Neural progenitor cell (in vitro differentiated cells): ENCODE results near the gene OSGIN1.

ENCODE experiments used
- CTCF ChIP-seq: fragments of 200-600 bp; sonication (generic); IDR thresholded peaks from 2 replicates; pipeline ENCODE4 v1.5.1; 2017; ENCODE audit warnings: antibody characterized with exemption, mild to moderate bottlenecking
- EZH2 ChIP-seq: fragments of 200-600 bp; sonication (generic); IDR thresholded peaks from 2 replicates; pipeline ENCODE4 v1.6.1; 2017; ENCODE audit warnings: antibody characterized with exemption, mild to moderate bottlenecking, moderate library complexity

- TF ChIP-seq CTCF (no peak), EZH2 (no peak)
These were observed 1.6 kb downstream of the OSGIN1 start for GRCh38 chr16:83954577-83955016.
